ENCODE results near the gene MALRD1. TPM values are rescaled to one million over a fixed set of nuclear protein-coding genes. Genes with fewer than 3 reads are reported as not detected.

MALRD1 gene
- total and polyA plus RNA-seq, 3 donors from 2014 or later: 3.3 to 26.7 (median 19.3) TPM

DNA sequence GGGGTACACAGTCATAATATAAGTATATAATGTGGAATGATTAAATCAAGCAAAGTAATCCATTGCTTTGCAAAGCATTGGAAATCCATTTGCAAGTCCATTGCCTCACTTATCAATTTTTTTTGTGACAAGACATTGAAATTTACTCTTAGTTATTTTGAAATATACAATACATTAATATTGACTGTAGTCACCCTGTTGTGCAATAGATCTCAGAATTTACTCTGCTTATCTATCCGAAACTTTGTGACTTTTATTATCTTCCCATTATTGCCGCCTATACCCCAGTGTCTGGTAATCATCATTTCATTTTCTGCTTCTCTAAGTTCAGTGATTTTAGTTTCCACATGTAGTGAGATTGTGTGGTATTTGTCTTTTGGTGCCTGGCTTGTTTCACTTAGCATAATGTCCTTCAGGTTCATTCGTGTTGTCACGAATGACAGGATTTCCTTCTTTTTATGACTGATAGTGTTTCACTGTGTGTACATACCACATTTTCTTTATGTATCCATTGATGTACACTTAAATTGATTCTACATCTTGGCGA is 5.8 kb downstream of the MALRD1 start:
- Histone ChIP-seq H3K27me3 (no peaks in the 10 kb centered on the region), H3K36me3 (ENCODE audit: low read depth, missing control alignments) (no peaks in the 10 kb centered on the region), H3K9me3 (no peaks in the 10 kb centered on the region), H3K27ac (no peak overlapping the region), H3K4me1 (no peaks in the 10 kb centered on the region), H3K4me3 (no peak overlapping the region)
- intact Hi-C loops (cut with DNase I; ENCODE audit: low total_unique reads): no loop called here
- TF ChIP-seq POLR2A (IDR thresholded peaks at IDR 0.05): no peak
- TF ChIP-seq, protein P1, sequence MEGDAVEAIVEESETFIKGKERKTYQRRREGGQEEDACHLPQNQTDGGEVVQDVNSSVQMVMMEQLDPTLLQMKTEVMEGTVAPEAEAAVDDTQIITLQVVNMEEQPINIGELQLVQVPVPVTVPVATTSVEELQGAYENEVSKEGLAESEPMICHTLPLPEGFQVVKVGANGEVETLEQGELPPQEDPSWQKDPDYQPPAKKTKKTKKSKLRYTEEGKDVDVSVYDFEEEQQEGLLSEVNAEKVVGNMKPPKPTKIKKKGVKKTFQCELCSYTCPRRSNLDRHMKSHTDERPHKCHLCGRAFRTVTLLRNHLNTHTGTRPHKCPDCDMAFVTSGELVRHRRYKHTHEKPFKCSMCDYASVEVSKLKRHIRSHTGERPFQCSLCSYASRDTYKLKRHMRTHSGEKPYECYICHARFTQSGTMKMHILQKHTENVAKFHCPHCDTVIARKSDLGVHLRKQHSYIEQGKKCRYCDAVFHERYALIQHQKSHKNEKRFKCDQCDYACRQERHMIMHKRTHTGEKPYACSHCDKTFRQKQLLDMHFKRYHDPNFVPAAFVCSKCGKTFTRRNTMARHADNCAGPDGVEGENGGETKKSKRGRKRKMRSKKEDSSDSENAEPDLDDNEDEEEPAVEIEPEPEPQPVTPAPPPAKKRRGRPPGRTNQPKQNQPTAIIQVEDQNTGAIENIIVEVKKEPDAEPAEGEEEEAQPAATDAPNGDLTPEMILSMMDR (IDR thresholded peaks at IDR 0.05): no peak
- no peak for DNase-seq
- WGBS, 2 donors: 82 to 88% methylated on average over 5 of the region's 5 CpGs

DNA sequence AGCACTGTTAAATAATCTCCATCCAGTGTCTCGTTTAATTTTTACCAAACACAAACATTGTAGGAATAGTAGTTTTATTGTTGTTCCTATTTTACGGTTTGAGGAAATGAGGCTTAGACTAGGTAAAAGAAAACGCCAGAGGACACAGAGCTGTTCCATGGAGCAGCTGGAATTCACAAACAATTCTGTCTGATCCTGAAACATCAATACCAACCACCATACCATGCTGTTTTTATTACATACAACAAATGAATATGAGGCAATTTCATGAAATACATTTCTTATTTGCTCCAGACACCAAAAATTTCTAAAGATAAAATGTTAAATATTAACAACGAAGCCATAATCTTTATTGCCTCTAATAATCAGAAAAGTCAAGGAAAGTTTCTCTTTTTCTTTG is 9.4 kb downstream of the MALRD1 start:
- TF ChIP-seq, protein P1 (IDR thresholded peaks at IDR 0.05): no peak
- no peak for TF ChIP-seq POLR2A (IDR thresholded peaks at IDR 0.05)
- Histone ChIP-seq H3K9me3 (no peaks in the 10 kb centered on the region), H3K36me3 (ENCODE audit: low read depth, missing control alignments) (no peaks in the 10 kb centered on the region), H3K27me3 (no peaks in the 10 kb centered on the region), H3K27ac (no peak overlapping the region), H3K4me3 (no peak overlapping the region), H3K4me1 (no peaks in the 10 kb centered on the region)
- intact Hi-C loops (cut with DNase I; ENCODE audit: low total_unique reads): no loop called here
- WGBS, 2 donors: 60 to 66% methylated on average over 4 of the region's 4 CpGs
- DNase-seq: no peak

DNA sequence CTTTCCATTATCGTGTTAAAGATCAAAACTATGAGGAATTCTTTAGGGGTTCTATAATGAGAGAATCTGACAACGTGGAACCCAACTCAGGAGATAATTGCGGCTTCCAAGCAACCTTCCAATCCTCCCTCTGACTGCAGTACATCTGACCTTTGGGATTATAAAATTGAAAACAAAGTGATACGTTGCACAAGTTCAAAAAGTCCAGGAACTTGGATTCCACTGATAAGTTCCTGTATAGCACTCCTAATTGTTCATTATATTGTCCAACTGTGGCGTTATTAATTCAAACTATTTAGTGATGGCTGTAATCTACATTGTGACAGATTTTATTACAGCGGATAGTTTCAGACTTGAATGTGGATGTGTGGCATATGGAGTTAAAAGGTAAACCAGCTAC is 15.4 kb downstream of the MALRD1 start:
- Histone ChIP-seq H3K9me3 (no peaks in the 10 kb centered on the region), H3K4me3 (no peak overlapping the region), H3K36me3 (ENCODE audit: low read depth, missing control alignments) (no peaks in the 10 kb centered on the region), H3K27ac (no peak overlapping the region), H3K4me1 (no peaks in the 10 kb centered on the region), H3K27me3 (no peaks in the 10 kb centered on the region)
- intact Hi-C loops (cut with DNase I; ENCODE audit: low total_unique reads): no loop called here
- DNase-seq: no peak
- 75 to 80% methylated on average over 6 of the region's 6 CpGs for WGBS, 2 donors
- no peak for TF ChIP-seq POLR2A (IDR thresholded peaks at IDR 0.05)
- TF ChIP-seq, protein P1 (IDR thresholded peaks at IDR 0.05): no peak

DNA sequence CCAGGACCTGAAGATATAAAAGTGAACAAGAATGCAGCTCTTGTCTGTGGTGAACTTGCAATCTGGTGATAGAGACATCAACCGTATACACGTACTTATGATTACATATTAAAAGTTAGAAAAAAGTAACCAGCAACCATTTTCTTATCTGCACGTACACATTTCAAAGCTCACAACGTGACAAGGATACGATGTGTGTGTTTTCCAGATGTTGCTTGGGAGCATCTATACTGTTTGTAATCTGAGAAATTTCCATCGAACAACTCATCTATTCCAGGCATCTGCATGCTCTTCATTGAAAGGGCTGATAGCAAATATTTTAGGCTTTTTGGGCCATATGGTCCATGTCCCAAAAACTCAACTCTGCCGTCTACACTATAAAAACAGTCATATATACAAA is 23.3 kb downstream of the MALRD1 start:
- H3K27me3 ChIP-seq: no peaks in the 10 kb centered on the region
- TF ChIP-seq POLR2A (IDR thresholded peaks at IDR 0.05): no peak
- TF ChIP-seq, protein P1 (IDR thresholded peaks at IDR 0.05): no peak
- intact Hi-C loops (cut with DNase I; ENCODE audit: low total_unique reads): no loop called here
- no peaks in the 10 kb centered on the region for H3K36me3 ChIP-seq (ENCODE audit: low read depth, missing control alignments)
- no peak overlapping the region for H3K4me3 ChIP-seq
- H3K27ac ChIP-seq: no peak overlapping the region
- no peaks in the 10 kb centered on the region for H3K9me3 ChIP-seq
- no peaks in the 10 kb centered on the region for H3K4me1 ChIP-seq
- WGBS, 2 donors: 48 to 54% methylated on average over 7 of the region's 7 CpGs
- no peak for DNase-seq

DNA sequence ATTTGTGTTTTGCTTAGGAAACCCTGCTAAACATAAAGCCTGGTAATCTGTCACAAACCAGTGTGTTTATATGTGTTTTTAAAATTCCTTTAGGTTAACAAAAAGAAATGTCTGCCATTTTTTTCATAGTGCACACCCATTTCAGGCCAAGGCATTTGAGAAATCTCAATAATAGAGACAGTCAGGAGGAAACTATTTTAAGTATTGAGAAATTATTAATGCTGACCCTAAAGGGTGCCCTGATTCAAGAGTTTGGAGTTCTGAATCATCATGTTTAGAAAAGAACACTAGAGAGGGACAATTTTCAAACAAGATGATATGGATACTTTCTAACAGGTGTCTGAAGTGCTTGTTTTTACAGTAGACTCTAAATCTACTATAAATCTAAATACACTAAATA is 28.7 kb downstream of the MALRD1 start:
- TF ChIP-seq, protein P1 (IDR thresholded peaks at IDR 0.05): no peak
- no peak for TF ChIP-seq POLR2A (IDR thresholded peaks at IDR 0.05)
- no peaks in the 10 kb centered on the region for H3K4me1 ChIP-seq
- H3K27ac ChIP-seq: no peak overlapping the region
- no peaks in the 10 kb centered on the region for H3K9me3 ChIP-seq
- DNase-seq: no peak
- H3K4me3 ChIP-seq: no peak overlapping the region
- intact Hi-C loops (cut with DNase I; ENCODE audit: low total_unique reads): no loop called here
- no peaks in the 10 kb centered on the region for H3K27me3 ChIP-seq
- H3K36me3 ChIP-seq (ENCODE audit: low read depth, missing control alignments): no peaks in the 10 kb centered on the region
